Measurements from ENCODE around the gene MRFAP1L1.
"Not testable (repeated sequence)": the region's sequence is repeated elsewhere in the genome, so short reads cannot be mapped to it uniquely, and the experiment has no call there.

MRFAP1L1 gene

GRCh38 chr4:6733358-6734164 is 23.9 kb upstream of the MRFAP1L1 start:
- DNase-seq, result no peak

- DNase-seq, result no peak
Measured at GRCh38 chr4:6732441-6733357, 23.0 kb upstream of the MRFAP1L1 start.

- no peak for DNase-seq
Measured at GRCh38 chr4:6731780-6732179, 22.1 kb upstream of the MRFAP1L1 start.

- DNase-seq, result no peak
Measured at GRCh38 chr4:6731318-6731675, 21.6 kb upstream of the MRFAP1L1 start.

- no peak for DNase-seq
Measured at GRCh38 chr4:6730603-6731317, 21.1 kb upstream of the MRFAP1L1 start.

- no peak for DNase-seq
Measured at GRCh38 chr4:6728320-6729029, 18.8 kb upstream of the MRFAP1L1 start.

GRCh38 chr4:6727943-6728250 is 18.2 kb upstream of the MRFAP1L1 start:
- no peak for DNase-seq

- DNase-seq, result no peak
Measured at GRCh38 chr4:6727081-6727942, 17.6 kb upstream of the MRFAP1L1 start.

GRCh38 chr4:6725427-6725961 is 15.8 kb upstream of the MRFAP1L1 start:
- not testable (repeated sequence) for DNase-seq

GRCh38 chr4:6724421-6725111 is 14.9 kb upstream of the MRFAP1L1 start:
- DNase-seq, result no peak

GRCh38 chr4:6723851-6724250 is 14.2 kb upstream of the MRFAP1L1 start:
- DNase-seq, result no peak

GRCh38 chr4:6722891-6723290 is 13.2 kb upstream of the MRFAP1L1 start:
- DNase-seq, result no peak

GRCh38 chr4:6721121-6721520 is 11.5 kb upstream of the MRFAP1L1 start:
- DNase-seq, result no peak

- peak; percentile 25 to 64 for DNase-seq
Measured at GRCh38 chr4:6720202-6720699, 10.6 kb upstream of the MRFAP1L1 start.

GRCh38 chr4:6719611-6720179 is 10.0 kb upstream of the MRFAP1L1 start:
- no peak for DNase-seq

- no peak for DNase-seq
Measured at GRCh38 chr4:6718932-6719610, 9.4 kb upstream of the MRFAP1L1 start.

- no peak for DNase-seq
Measured at GRCh38 chr4:6716958-6717655, 7.4 kb upstream of the MRFAP1L1 start.

- peak; percentile 81 to 91 for DNase-seq
Measured at GRCh38 chr4:6716018-6716911, 6.6 kb upstream of the MRFAP1L1 start, which contains the start of gene BLOC1S4. BLOC1S4 (plus strand) TSS chr4:6716174; CDS start chr4:6716210, 36 bp downstream.
